H9 (cell line): Measurements from ENCODE around the gene WDR37. TPM values are rescaled to one million over a fixed set of nuclear protein-coding genes. Genes with fewer than 3 reads are reported as not detected.
"Not testable (repeated sequence)": the region's sequence is repeated elsewhere in the genome, so short reads cannot be mapped to it uniquely, and the experiment has no call there.

Experiments
- DNase-seq: peaks from one replicate; pipeline ENCODE4 v3.0.0-alpha.2; 2017
- H2AFZ ChIP-seq: one replicate; pipeline ENCODE4 v1.6.1; 2013; ENCODE audit warnings: mild to moderate bottlenecking, low read length, control low read depth, moderate library complexity
- H2AK5ac ChIP-seq: 2 replicates; pipeline ENCODE4 v1.6.1; 2013; ENCODE audit warnings: low read length, control low read depth, mixed read lengths; ENCODE audit not compliant: insufficient read length
- H2BK120ac ChIP-seq: one replicate; pipeline ENCODE4 v1.6.1; 2013; ENCODE audit warnings: low read depth, mild to moderate bottlenecking, low read length, control low read depth, inconsistent platforms; ENCODE audit not compliant: poor library complexity, severe bottlenecking
- H2BK12ac ChIP-seq: 2 replicates; pipeline ENCODE4 v1.6.1; 2013; ENCODE audit warnings: low read length, control low read depth, mixed read lengths, low read depth; ENCODE audit not compliant: insufficient read length
- H2BK15ac ChIP-seq: 2 replicates; pipeline ENCODE4 v1.6.1; 2013; ENCODE audit warnings: low read depth, low read length, control low read depth
- H2BK20ac ChIP-seq: one replicate; pipeline ENCODE4 v1.6.1; 2013; ENCODE audit warnings: low read depth, mild to moderate bottlenecking, low read length, control low read depth, inconsistent platforms; ENCODE audit not compliant: poor library complexity, severe bottlenecking
- H2BK5ac ChIP-seq: 2 replicates; pipeline ENCODE4 v1.6.1; 2013; ENCODE audit warnings: low read length, control low read depth, mixed read lengths; ENCODE audit not compliant: insufficient read length
- H3K14ac ChIP-seq: 2 replicates; pipeline ENCODE4 v1.6.1; 2013; ENCODE audit warnings: low read length, control low read depth; ENCODE audit not compliant: insufficient read depth
- H3K18ac ChIP-seq: 2 replicates; pipeline ENCODE4 v1.6.1; 2013; ENCODE audit warnings: low read depth, mild to moderate bottlenecking, mixed read lengths, low read length, control low read depth; ENCODE audit not compliant: insufficient read length
- H3K23ac ChIP-seq: 2 replicates; pipeline ENCODE4 v1.6.1; 2013; ENCODE audit warnings: low read length, control low read depth, mixed read lengths, low read depth; ENCODE audit not compliant: insufficient read length
- H3K23me2 ChIP-seq: 2 replicates; pipeline ENCODE4 v1.6.1; 2013; ENCODE audit warnings: low read depth, mild to moderate bottlenecking, mixed read lengths, low read length, control low read depth; ENCODE audit not compliant: insufficient read length, poor library complexity, severe bottlenecking
- H3K27ac ChIP-seq: 2 replicates; pipeline ENCODE4 v1.5.1; 2013; ENCODE audit warnings: low read length, control low read depth, mixed read lengths, low read depth; ENCODE audit not compliant: insufficient read length
- H3K27me3 ChIP-seq: 2 replicates; pipeline ENCODE4 v1.6.1; 2013; ENCODE audit warnings: low read length, control low read depth, inconsistent platforms; ENCODE audit not compliant: insufficient read depth
- H3K4ac ChIP-seq: 2 replicates; pipeline ENCODE4 v1.6.1; 2013; ENCODE audit warnings: low read depth, mild to moderate bottlenecking, control low read depth, inconsistent platforms, low read length, moderate library complexity
- H3K4me1 ChIP-seq: 2 replicates; pipeline ENCODE4 v1.6.1; 2013; ENCODE audit warnings: low read length, control low read depth, inconsistent platforms; ENCODE audit not compliant: insufficient read depth
- H3K4me2 ChIP-seq: 2 replicates; pipeline ENCODE4 v1.6.1; 2013; ENCODE audit warnings: low read length, control low read depth, mixed read lengths; ENCODE audit not compliant: insufficient read length, insufficient read depth
- H3K56ac ChIP-seq: 2 replicates; pipeline ENCODE4 v1.6.1; 2013; ENCODE audit warnings: low read depth, mild to moderate bottlenecking, mixed read lengths, low read length, control low read depth; ENCODE audit not compliant: insufficient read length
- H3K79me1 ChIP-seq: 2 replicates; pipeline ENCODE4 v1.6.1; 2013; ENCODE audit warnings: low read depth, mild to moderate bottlenecking, moderate library complexity, low read length, control low read depth, inconsistent platforms; ENCODE audit not compliant: insufficient read depth, poor library complexity, severe bottlenecking
- H3K79me2 ChIP-seq: 2 replicates; pipeline ENCODE4 v1.6.1; 2013; ENCODE audit warnings: low read length, control low read depth, inconsistent platforms; ENCODE audit not compliant: insufficient read depth
- H3K9ac ChIP-seq: 2 replicates; pipeline ENCODE4 v1.6.1; 2013; ENCODE audit warnings: low read length, control low read depth, mixed read lengths; ENCODE audit not compliant: insufficient read length; ENCODE audit errors: extremely low read depth
- H3K9me3 ChIP-seq: one replicate; pipeline ENCODE4 v1.6.1; 2013; ENCODE audit warnings: low read depth, low read length, inconsistent platforms; ENCODE audit not compliant: control insufficient read depth
- H3T11ph ChIP-seq: one replicate; pipeline ENCODE4 v1.6.1; 2013; ENCODE audit warnings: mild to moderate bottlenecking, low read length, control low read depth, inconsistent platforms
- H4K20me1 ChIP-seq: one replicate; pipeline ENCODE4 v1.6.1; 2013; ENCODE audit not compliant: control insufficient read depth, insufficient read length, insufficient read depth
- H4K5ac ChIP-seq: 2 replicates; pipeline ENCODE4 v1.6.1; 2013; ENCODE audit warnings: low read depth, mild to moderate bottlenecking, mixed read lengths, low read length, control low read depth; ENCODE audit not compliant: insufficient read length
- H4K8ac ChIP-seq: replicated peaks from 2 replicates; pipeline ENCODE4 v1.6.1; 2013; ENCODE audit warnings: low read length, control low read depth, mixed read lengths, low read depth; ENCODE audit not compliant: insufficient read length
- H4K91ac ChIP-seq: 2 replicates; pipeline ENCODE4 v1.6.1; 2013; ENCODE audit warnings: low read depth, mild to moderate bottlenecking, moderate library complexity, mixed read lengths, low read length, control low read depth; ENCODE audit not compliant: insufficient read length
- H3K27ac Mint-ChIP-seq, 3 experiments: 2 replicates in 2 of 3; 3 replicates in 1 of 3; pipeline ENCODE4 v1.8.0; 2020 to 2021; ENCODE audit warnings: mixed read lengths in 3 of 3, mild to moderate bottlenecking in 1 of 3, moderate library complexity in 1 of 3
- H3K27me3 Mint-ChIP-seq: 2 replicates; pipeline ENCODE4 v1.8.0; 2021; ENCODE audit warnings: low read depth, mild to moderate bottlenecking, moderate library complexity, mixed read lengths
- H3K36me3 Mint-ChIP-seq, 3 experiments: 2 replicates in 2 of 3; 3 replicates in 1 of 3; pipeline ENCODE4 v1.8.0; 2020 to 2021; ENCODE audit warnings: low read depth in 3 of 3, mixed read lengths in 3 of 3; ENCODE audit not compliant: insufficient read depth in 1 of 3
- H3K4me1 Mint-ChIP-seq, 2 experiments: 2 replicates each; pipeline ENCODE4 v1.8.0; 2020; ENCODE audit warnings: mixed read lengths in 2 of 2
- H3K4me3 Mint-ChIP-seq, 2 experiments: 2 replicates in 1 of 2; 3 replicates in 1 of 2; pipeline ENCODE4 v1.8.0; 2020 to 2021; ENCODE audit warnings: mild to moderate bottlenecking in 2 of 2, mixed read lengths in 2 of 2, moderate library complexity in 1 of 2
- H3K9me3 Mint-ChIP-seq, 2 experiments: 2 replicates in 1 of 2; 3 replicates in 1 of 2; pipeline ENCODE4 v1.8.0; 2020; ENCODE audit warnings: mild to moderate bottlenecking in 2 of 2, mixed read lengths in 2 of 2, moderate library complexity in 1 of 2
- CTCF ChIP-seq: fragments of 200-600 bp; sonication (generic); conservative IDR thresholded peaks from 3 replicates; pipeline ENCODE4 v1.8.0; 2021; ENCODE audit warnings: antibody characterized with exemption, mild to moderate bottlenecking
- WGBS: extraction: QIAGEN DNeasy Blood & Tissue Kit; methylation state at CpG from one replicate; pipeline ENCODE4 v1.1.7; 2013; ENCODE audit warnings: missing lambda C conversion rate, low lambda C conversion rate, mixed read lengths; ENCODE audit not compliant: insufficient read length; ENCODE audit errors: extremely low coverage; 5-methylcytosine and 5-hydroxymethylcytosine counted together
- total RNA-seq: library from RNA; stranded (reverse); gene quantifications from 2 replicates; pipeline ENCODE4 v1.2.1, GENCODE V29; 2021

WDR37 gene
- total RNA-seq, 1 experiment from 2014 or later, result 13.1 TPM

- Histone ChIP-seq H3K56ac (no peak overlapping the region), H2BK12ac (no peak overlapping the region), H3K27me3 (no peaks in the 10 kb centered on the region), H4K91ac (no peak overlapping the region), H2BK20ac (no peak overlapping the region), H4K20me1 (no peaks in the 10 kb centered on the region), H3K23me2 (no peaks in the 10 kb centered on the region), H3K4me1 (no peaks in the 10 kb centered on the region), H2AK5ac (no peak overlapping the region), H4K8ac (no peak overlapping the region), H2BK120ac (no peak overlapping the region), H3K79me2 (peaks cover 7% of the 10 kb centered on the region; the same call in 1 of the 2 replicates), H2AFZ (no peak overlapping the region), H3K18ac (no peak overlapping the region), H3K9ac (no peak overlapping the region), H3K23ac (no peak overlapping the region), H3K4ac (no peak overlapping the region), H3K4me2 (no peak overlapping the region), H2BK15ac (no peak overlapping the region), H3T11ph (no peak overlapping the region), H3K14ac (no peak overlapping the region), H3K9me3 (no peaks in the 10 kb centered on the region), H3K79me1 (peaks cover 13% of the 10 kb centered on the region), H3K27ac (no peak overlapping the region), H4K5ac (no peak overlapping the region), H2BK5ac (no peak overlapping the region)
- H3K4me3 Mint-ChIP-seq, result no peak overlapping the region
- H3K4me1 Mint-ChIP-seq, result peaks cover 0 to 9% of the 10 kb centered on the region in 2 experiments; a peak in 3 of 4 replicates
- WGBS, result 100% methylated on average over 2 of the region's 4 CpGs
- no peak for DNase-seq
- no peak overlapping the region; a peak in 1 of 7 replicates for H3K27ac Mint-ChIP-seq
- no peaks in the 10 kb centered on the region; a peak in 1 of 7 replicates for H3K36me3 Mint-ChIP-seq
- TF ChIP-seq CTCF, result no peak
- no peaks in the 10 kb centered on the region for H3K27me3 Mint-ChIP-seq
- H3K9me3 Mint-ChIP-seq, result no peaks in the 10 kb centered on the region
These were observed 8.7 kb downstream of the WDR37 start for GRCh38 chr10:1064964-1065247.

GRCh38 chr10:1066734-1067133 is 10.5 kb downstream of the WDR37 start:
- not testable (repeated sequence) for H3K9ac ChIP-seq, H2BK120ac ChIP-seq, H2AFZ ChIP-seq, H2AK5ac ChIP-seq, H4K5ac ChIP-seq, H3K56ac ChIP-seq, H3K18ac ChIP-seq, H3K4me3 Mint-ChIP-seq, H3K4me1 ChIP-seq, H3K36me3 Mint-ChIP-seq, H3K79me2 ChIP-seq, H3K9me3 Mint-ChIP-seq, H3K27ac ChIP-seq, H3K23ac ChIP-seq, H2BK20ac ChIP-seq, H3K79me1 ChIP-seq, H2BK15ac ChIP-seq, H4K20me1 ChIP-seq, H3K23me2 ChIP-seq, DNase-seq, H2BK12ac ChIP-seq, H3K4me2 ChIP-seq, H3K27me3 ChIP-seq, H2BK5ac ChIP-seq, H3K4ac ChIP-seq, H4K8ac ChIP-seq, H3K14ac ChIP-seq, H3K27me3 Mint-ChIP-seq, H3T11ph ChIP-seq, H3K9me3 ChIP-seq, H3K27ac Mint-ChIP-seq, H4K91ac ChIP-seq
- WGBS, result no CpG with 5 or more reads among the region's 8 CpGs
- H3K4me1 Mint-ChIP-seq, result peaks cover 6 to 16% of the 10 kb centered on the region in 2 experiments; a peak in 3 of 4 replicates
